Cardiac fibroblast (primary cell): ENCODE measurements around the gene WT1.
"Not testable (repeated sequence)": the region's sequence is repeated elsewhere in the genome, so short reads cannot be mapped to it uniquely, and the experiment has no call there.

Experiments
- DNase-seq, 2 donors: peaks; one replicate each; pipeline versions ENCODE4 v3.0.0 to v3.0.0-alpha.2; 2010; ENCODE audit warnings: low read depth in 2 of 2
- H3K4me3 ChIP-seq, 2 donors: replicated peaks in 1 of 2; 1 replicate in 1 of 2; 2 replicates in 1 of 2; pipeline ENCODE4 v1.5.1; 2011; ENCODE audit warnings: low read depth in 2 of 2, low read length in 2 of 2, mild to moderate bottlenecking in 2 of 2, moderate library complexity in 1 of 2
- CTCF ChIP-seq: IDR thresholded peaks from one replicate; pipeline ENCODE4 v1.5.1; 2011; ENCODE audit warnings: low read depth, mild to moderate bottlenecking, low read length, inconsistent platforms

Gene WT1

DNA sequence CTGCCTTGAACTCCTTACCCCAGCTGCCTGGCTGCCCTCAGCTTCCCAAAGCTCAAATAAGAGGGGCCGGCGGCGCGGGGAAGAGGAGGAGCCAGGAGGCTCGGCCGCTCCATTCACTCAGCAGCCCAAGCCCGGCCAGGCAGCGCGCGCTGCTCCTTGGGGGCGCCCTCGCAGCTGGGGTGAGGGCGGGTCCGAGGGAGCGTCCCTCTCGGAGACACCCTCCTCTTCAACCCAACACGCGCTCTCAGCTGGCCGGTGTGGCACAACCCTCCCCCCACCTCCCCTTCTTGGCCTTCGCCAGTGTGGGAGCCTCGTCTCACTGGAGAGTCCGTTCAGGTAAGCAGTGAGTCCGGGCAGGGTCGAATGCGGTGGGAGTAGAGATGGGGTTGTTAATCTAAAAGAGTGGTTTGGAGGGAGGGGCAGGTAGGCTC lies at the start of gene WT1:
WT1 (minus strand) TSS at position 29 of the 431 bp plus-strand sequence.
- H3K4me3 ChIP-seq = peak within 1 kb of the TSS; percentile 62 to 69
- peak; percentile 61 to 86 for DNase-seq
- TF ChIP-seq CTCF = no peak

DNA sequence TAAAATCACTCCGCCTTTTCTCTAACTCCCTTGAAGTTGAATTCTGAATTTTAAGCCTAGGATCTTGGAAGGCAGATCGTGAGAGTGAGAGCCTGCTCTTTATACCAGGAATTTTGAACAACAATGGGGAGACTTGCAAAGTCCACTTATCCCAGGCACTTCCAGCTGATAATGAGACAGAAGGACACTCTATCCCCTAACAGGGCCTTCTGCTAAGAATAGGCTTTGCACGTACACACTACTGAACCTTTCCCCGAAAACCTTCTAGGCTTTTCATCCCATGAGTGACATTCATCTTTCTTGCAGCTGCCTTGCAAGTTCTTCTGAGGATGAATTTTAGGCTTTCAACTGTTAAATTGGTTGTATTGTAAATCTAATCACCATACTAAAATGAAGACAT lies 44.0 kb upstream of the WT1 start:
- H3K4me3 ChIP-seq = no peak overlapping the region
- TF ChIP-seq CTCF = no peak
- no peak for DNase-seq

GRCh38 chr11:32478277-32478731 lies 43.0 kb upstream of the WT1 start:
- no peak overlapping the region for H3K4me3 ChIP-seq
- no peak for TF ChIP-seq CTCF
- peak; percentile 28 to 91 for DNase-seq

DNA sequence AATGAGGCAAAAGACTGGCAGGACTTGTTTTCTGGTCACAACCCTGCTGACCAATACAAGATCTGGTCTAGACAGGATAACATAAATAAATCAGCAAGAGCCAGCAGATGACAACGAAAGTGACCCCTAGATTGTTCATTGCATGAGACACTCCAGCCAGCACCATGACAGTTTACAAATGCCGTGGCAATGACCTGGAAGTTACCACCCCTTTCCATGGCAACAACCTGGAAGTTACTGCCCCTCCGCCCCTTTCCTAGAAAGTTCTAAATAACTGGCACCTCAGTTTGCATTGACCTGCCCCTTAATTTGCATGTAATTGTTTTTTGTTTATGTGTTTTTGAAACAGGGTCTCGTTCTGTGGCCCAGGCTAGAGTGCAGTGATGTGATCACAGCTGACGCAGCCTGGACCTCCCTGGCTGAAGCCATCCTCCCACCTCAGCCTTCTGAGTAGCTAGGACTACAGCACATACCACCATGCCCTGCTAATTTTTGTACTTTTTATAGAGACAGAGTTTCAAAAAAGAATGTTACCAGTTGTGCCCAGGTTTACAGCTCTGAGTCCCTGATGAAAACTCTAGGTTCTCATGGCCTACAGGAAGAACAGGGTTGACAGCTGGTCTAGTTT lies 38.1 kb upstream of the WT1 start:
- H3K4me3 ChIP-seq = no peak overlapping the region
- no peak for TF ChIP-seq CTCF
- DNase-seq = no peak

GRCh38 chr11:32472226-32472625 lies 36.9 kb upstream of the WT1 start:
- no peak for TF ChIP-seq CTCF
- H3K4me3 ChIP-seq = no peak overlapping the region
- peak in 1 of 2 donors; percentile 23 for DNase-seq

DNA sequence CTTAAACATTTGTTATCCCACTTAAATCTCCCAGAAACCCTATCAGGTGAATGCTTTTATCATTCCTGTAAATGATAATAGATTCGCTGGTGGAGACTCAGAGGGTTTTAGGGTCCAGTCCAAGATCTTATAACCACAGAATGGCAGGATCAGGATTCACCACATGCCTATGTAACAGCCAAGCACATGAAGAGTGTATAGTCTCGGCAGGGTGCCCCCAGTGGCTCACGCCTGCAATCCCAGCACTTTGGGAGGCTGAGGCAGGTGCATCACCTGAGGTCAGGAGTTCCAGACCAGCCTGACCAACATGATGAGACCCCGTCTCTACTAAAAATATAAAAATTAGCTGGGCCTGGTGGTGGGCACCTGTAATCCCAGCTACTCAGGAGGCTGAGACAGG lies 36.2 kb upstream of the WT1 start:
- not testable (repeated sequence) for H3K4me3 ChIP-seq, DNase-seq

DNA sequence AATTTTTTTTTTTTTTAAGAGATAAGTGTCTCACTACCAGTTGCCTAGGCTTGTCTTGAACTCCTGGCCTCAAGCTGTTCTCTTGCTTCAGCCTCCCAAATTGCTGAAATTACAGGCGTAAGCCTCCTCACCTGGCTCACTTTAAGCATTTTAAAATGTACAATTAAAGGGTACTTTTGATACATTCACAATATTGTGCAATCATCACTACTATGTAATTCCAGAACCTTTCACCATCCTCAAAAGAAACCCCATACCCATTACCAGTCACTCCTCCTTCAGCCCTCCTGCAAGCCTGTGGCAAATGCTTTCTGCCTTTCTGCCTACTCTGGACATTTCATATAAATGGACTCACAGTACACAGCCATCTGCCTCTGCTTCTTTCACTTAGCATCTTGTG lies 34.5 kb upstream of the WT1 start:
- DNase-seq = no peak
- TF ChIP-seq CTCF = no peak
- H3K4me3 ChIP-seq = no peak overlapping the region
